Measurements from ENCODE around the gene HAPLN1. TPM values are rescaled to one million over a fixed set of nuclear protein-coding genes. Genes with fewer than 3 reads are reported as not detected.

HAPLN1 gene
- total RNA-seq, 1 donor from 2014 or later, result 114 TPM

DNA sequence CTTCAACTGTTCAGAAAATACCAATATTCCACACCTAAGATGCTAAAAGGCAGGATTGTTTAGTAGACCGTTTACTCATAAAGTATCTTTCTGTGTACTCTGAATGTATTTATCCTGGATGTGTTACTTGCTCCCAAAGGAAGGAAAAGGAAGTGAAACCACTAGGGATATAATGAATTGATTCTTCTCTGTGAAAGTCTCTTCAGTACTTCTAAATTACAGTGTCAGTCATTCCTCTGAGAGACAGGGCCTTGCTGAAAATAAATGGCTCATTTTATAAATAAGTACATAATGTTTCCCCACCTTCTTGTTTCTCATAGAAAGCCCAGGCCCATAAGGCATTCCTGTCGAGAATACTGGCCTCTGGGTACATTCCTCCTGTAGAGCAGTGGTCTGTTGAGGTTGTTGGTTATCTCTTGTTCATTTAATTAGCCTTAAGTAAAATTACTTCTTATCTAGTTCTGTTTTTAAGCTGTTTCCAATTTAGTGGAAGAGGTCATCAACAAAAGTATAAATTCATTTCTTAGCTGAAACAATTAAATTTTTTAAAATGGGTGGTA is 1.6 kb downstream of the HAPLN1 start:
- TF ChIP-seq CTCF (IDR thresholded peaks at IDR 0.05), result no peak

GRCh38 chr5:83718195-83718825 is 2.3 kb downstream of the HAPLN1 start:
- Mint-ChIP-seq H3K9me3 (ENCODE audit: unreplicated experiment) (no peaks in the 10 kb centered on the region), H3K27ac (ENCODE audit: unreplicated experiment) (peak overlapping the region; percentile 95), H3K4me3 (ENCODE audit: unreplicated experiment) (peak overlapping the region; percentile 89), H3K4me1 (ENCODE audit: unreplicated experiment) (peaks cover 82% of the 10 kb centered on the region), H3K27me3 (ENCODE audit: unreplicated experiment) (no peaks in the 10 kb centered on the region), H3K36me3 (ENCODE audit: unreplicated experiment) (no peaks in the 10 kb centered on the region)
- DNase-seq (ENCODE audit: extremely low spot score, unreplicated experiment), result no peak
- peak; percentile 93 for TF ChIP-seq CTCF (IDR thresholded peaks at IDR 0.05)

More for the DNA sequence above, 1.6 kb downstream of the HAPLN1 start:
- H3K9me3 Mint-ChIP-seq (ENCODE audit: unreplicated experiment), result no peaks in the 10 kb centered on the region
- H3K36me3 Mint-ChIP-seq (ENCODE audit: unreplicated experiment), result no peaks in the 10 kb centered on the region
- H3K4me1 Mint-ChIP-seq (ENCODE audit: unreplicated experiment), result peaks cover 81% of the 10 kb centered on the region
- H3K4me3 Mint-ChIP-seq (ENCODE audit: unreplicated experiment), result peak overlapping the region; percentile 89
- H3K27ac Mint-ChIP-seq (ENCODE audit: unreplicated experiment), result peak overlapping the region; percentile 95
- H3K27me3 Mint-ChIP-seq (ENCODE audit: unreplicated experiment), result no peaks in the 10 kb centered on the region
- no peak for DNase-seq (ENCODE audit: extremely low spot score, unreplicated experiment)

GRCh38 chr5:83715236-83716065 is 5.2 kb downstream of the HAPLN1 start:
- H3K4me3 Mint-ChIP-seq (ENCODE audit: unreplicated experiment), result no peak overlapping the region
- TF ChIP-seq CTCF (IDR thresholded peaks at IDR 0.05), result no peak
- no peaks in the 10 kb centered on the region for H3K36me3 Mint-ChIP-seq (ENCODE audit: unreplicated experiment)
- DNase-seq (ENCODE audit: extremely low spot score, unreplicated experiment), result no peak
- H3K9me3 Mint-ChIP-seq (ENCODE audit: unreplicated experiment), result no peaks in the 10 kb centered on the region
- H3K4me1 Mint-ChIP-seq (ENCODE audit: unreplicated experiment), result peaks cover 66% of the 10 kb centered on the region
- H3K27me3 Mint-ChIP-seq (ENCODE audit: unreplicated experiment), result no peaks in the 10 kb centered on the region
- peak overlapping the region; percentile 71 for H3K27ac Mint-ChIP-seq (ENCODE audit: unreplicated experiment)

GRCh38 chr5:83714810-83715209 is 5.8 kb downstream of the HAPLN1 start:
- Mint-ChIP-seq H3K4me1 (ENCODE audit: unreplicated experiment) (peaks cover 62% of the 10 kb centered on the region), H3K9me3 (ENCODE audit: unreplicated experiment) (no peaks in the 10 kb centered on the region), H3K27ac (ENCODE audit: unreplicated experiment) (peak overlapping the region; percentile 71), H3K27me3 (ENCODE audit: unreplicated experiment) (no peaks in the 10 kb centered on the region), H3K36me3 (ENCODE audit: unreplicated experiment) (no peaks in the 10 kb centered on the region), H3K4me3 (ENCODE audit: unreplicated experiment) (no peak overlapping the region)
- no peak for TF ChIP-seq CTCF (IDR thresholded peaks at IDR 0.05)
- no peak for DNase-seq (ENCODE audit: extremely low spot score, unreplicated experiment)
